Limb (tissue), 2 donors: ENCODE results near the gene OR2G6.
"Not testable (repeated sequence)": the region's sequence is repeated elsewhere in the genome, so short reads cannot be mapped to it uniquely, and the experiment has no call there.

Source experiments
- DNase-seq, 2 donors: peaks; one replicate each; pipeline ENCODE4 v3.0.0-alpha.2; 2016; ENCODE audit errors: extremely low spot score in 2 of 2

Gene OR2G6

GRCh38 chr1:248574657-248575056 is 66.8 kb downstream of the OR2G6 start, which contains the start of gene OR2T34:
Gene OR2T34 (minus strand): TSS chr1:248574757. CDS start chr1:248574757, 0 bp downstream.
- DNase-seq: not testable (repeated sequence)

- no peak for DNase-seq
Measured at GRCh38 chr1:248576260-248576980, 68.5 kb downstream of the OR2G6 start.
